Dermis blood vessel endothelial cell (primary cell): ENCODE measurements around the gene CREB3L1. TPM values are rescaled to one million over a fixed set of nuclear protein-coding genes. Genes with fewer than 3 reads are reported as not detected.
"Not testable (repeated sequence)": the region's sequence is repeated elsewhere in the genome, so short reads cannot be mapped to it uniquely, and the experiment has no call there.

ENCODE experiments used
- DNase-seq: peaks from one replicate; pipeline ENCODE4 v3.0.0; 2010
- total RNA-seq: library from RNA; depleted of rRNA; stranded (reverse); fragments of >200 nt; gene quantifications from 2 replicates; pipeline ENCODE4 v1.2.3, GENCODE V29; 2014

Gene CREB3L1
- total RNA-seq, 1 donor from 2014 or later, result 0.68 TPM

GRCh38 chr11:46296528-46297448 lies 19.3 kb downstream of the CREB3L1 start:
- DNase-seq, result peak; percentile 82

GRCh38 chr11:46298699-46299433 lies 21.4 kb downstream of the CREB3L1 start:
- DNase-seq, result no peak

- DNase-seq, result no peak
Observed at GRCh38 chr11:46299451-46299961, 22.0 kb downstream of the CREB3L1 start.

- no peak for DNase-seq
Observed at GRCh38 chr11:46300270-46300669, 22.8 kb downstream of the CREB3L1 start.

- no peak for DNase-seq
Observed at GRCh38 chr11:46302866-46303265, 25.4 kb downstream of the CREB3L1 start.

- DNase-seq, result not testable (repeated sequence)
Observed at GRCh38 chr11:46304036-46304435, 26.6 kb downstream of the CREB3L1 start.

GRCh38 chr11:46304605-46305179 lies 27.2 kb downstream of the CREB3L1 start:
- no peak for DNase-seq

- DNase-seq, result no peak
Observed at GRCh38 chr11:46305295-46305694, 27.8 kb downstream of the CREB3L1 start.

- DNase-seq, result no peak
Observed at GRCh38 chr11:46306296-46306853, 28.9 kb downstream of the CREB3L1 start.

GRCh38 chr11:46307369-46307768 lies 29.9 kb downstream of the CREB3L1 start:
- DNase-seq, result no peak

- DNase-seq, result no peak
Observed at GRCh38 chr11:46307785-46308341, 30.4 kb downstream of the CREB3L1 start.

GRCh38 chr11:46308631-46309419 lies 31.4 kb downstream of the CREB3L1 start:
- DNase-seq, result peak; percentile 84

- DNase-seq, result no peak
Observed at GRCh38 chr11:46309814-46310259, 32.4 kb downstream of the CREB3L1 start.

- DNase-seq, result peak; percentile 87
Observed at GRCh38 chr11:46315033-46315738, 37.7 kb downstream of the CREB3L1 start.

GRCh38 chr11:46315783-46316563 lies 38.5 kb downstream of the CREB3L1 start:
- no peak for DNase-seq

GRCh38 chr11:46319074-46319453 lies 41.6 kb downstream of the CREB3L1 start:
- no peak for DNase-seq

GRCh38 chr11:46321757-46322156 lies 44.3 kb downstream of the CREB3L1 start:
- no peak for DNase-seq

GRCh38 chr11:46322759-46323158 lies 45.3 kb downstream of the CREB3L1 start:
- DNase-seq, result no peak

GRCh38 chr11:46326813-46327416 lies 49.5 kb downstream of the CREB3L1 start:
- DNase-seq, result no peak

- peak; percentile 43 for DNase-seq
Observed at GRCh38 chr11:46327829-46328228, 50.4 kb downstream of the CREB3L1 start.
